Endothelial cell (in vitro differentiated cells): ENCODE data around the gene KRTAP1-4. TPM values are rescaled to one million over a fixed set of nuclear protein-coding genes. Genes with fewer than 3 reads are reported as not detected.
"Not testable (repeated sequence)": the region's sequence is repeated elsewhere in the genome, so short reads cannot be mapped to it uniquely, and the experiment has no call there.

Experiments
- DNase-seq: peaks from one replicate; pipeline ENCODE4 v3.0.0; 2021; ENCODE audit warnings: low spot score
- H3K27ac Mint-ChIP-seq: one replicate; pipeline ENCODE4 v1.8.0; 2021; ENCODE audit warnings: mixed read lengths, inconsistent platforms; ENCODE audit not compliant: unreplicated experiment
- H3K27me3 Mint-ChIP-seq: one replicate; pipeline ENCODE4 v1.8.0; 2021; ENCODE audit warnings: mild to moderate bottlenecking, moderate library complexity, mixed read lengths, inconsistent platforms; ENCODE audit not compliant: unreplicated experiment
- H3K36me3 Mint-ChIP-seq: one replicate; pipeline ENCODE4 v1.8.0; 2021; ENCODE audit warnings: mild to moderate bottlenecking, low read depth, mixed read lengths, inconsistent platforms; ENCODE audit not compliant: unreplicated experiment
- H3K4me1 Mint-ChIP-seq: one replicate; pipeline ENCODE4 v1.8.0; 2021; ENCODE audit warnings: mild to moderate bottlenecking, mixed read lengths, inconsistent platforms; ENCODE audit not compliant: unreplicated experiment
- H3K4me3 Mint-ChIP-seq: one replicate; pipeline ENCODE4 v1.8.0; 2021; ENCODE audit warnings: mild to moderate bottlenecking, mixed read lengths, inconsistent platforms; ENCODE audit not compliant: unreplicated experiment
- H3K9me3 Mint-ChIP-seq: one replicate; pipeline ENCODE4 v1.8.0; 2021; ENCODE audit warnings: mixed read lengths, inconsistent platforms; ENCODE audit not compliant: unreplicated experiment
- total RNA-seq: library from RNA; stranded (reverse); fragmentation: NEBNext Ultra II Directional; extraction: Animal tissue kit (Norgen Biotek cat#: 25700); gene quantifications from one replicate; pipeline ENCODE4 v1.2.1, GENCODE V29; 2021; ENCODE audit not compliant: unreplicated experiment
- TF ChIP-seq, protein P1 (sequence below): fragments of 200-600 bp; sonication (generic); IDR thresholded peaks from one replicate; pipeline ENCODE4 v1.5.0; 2021; ENCODE audit warnings: antibody characterized with exemption; ENCODE audit not compliant: unreplicated experiment

KRTAP1-4 gene
- total RNA-seq, 1 donor from 2014 or later, result not detected

DNA sequence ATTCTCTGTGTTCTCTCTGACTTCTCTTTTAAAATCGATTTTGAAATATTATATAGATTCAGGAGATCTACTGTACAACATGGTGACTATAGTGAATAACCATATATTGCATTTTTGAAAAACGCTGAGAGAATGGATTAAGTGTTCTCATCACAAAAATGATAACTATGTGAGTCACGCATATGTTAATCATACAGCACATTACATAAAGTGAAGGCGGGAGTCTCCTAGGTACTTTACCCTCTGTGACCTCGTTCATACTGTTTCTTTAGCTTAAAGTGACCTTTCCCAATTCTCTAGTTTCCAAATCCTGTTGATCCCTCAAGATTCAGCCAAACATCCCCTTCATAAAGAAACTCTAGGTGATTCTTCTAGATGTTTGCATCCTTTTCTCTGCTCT is 27.2 kb downstream of the KRTAP1-4 start:
- TF ChIP-seq, protein P1, sequence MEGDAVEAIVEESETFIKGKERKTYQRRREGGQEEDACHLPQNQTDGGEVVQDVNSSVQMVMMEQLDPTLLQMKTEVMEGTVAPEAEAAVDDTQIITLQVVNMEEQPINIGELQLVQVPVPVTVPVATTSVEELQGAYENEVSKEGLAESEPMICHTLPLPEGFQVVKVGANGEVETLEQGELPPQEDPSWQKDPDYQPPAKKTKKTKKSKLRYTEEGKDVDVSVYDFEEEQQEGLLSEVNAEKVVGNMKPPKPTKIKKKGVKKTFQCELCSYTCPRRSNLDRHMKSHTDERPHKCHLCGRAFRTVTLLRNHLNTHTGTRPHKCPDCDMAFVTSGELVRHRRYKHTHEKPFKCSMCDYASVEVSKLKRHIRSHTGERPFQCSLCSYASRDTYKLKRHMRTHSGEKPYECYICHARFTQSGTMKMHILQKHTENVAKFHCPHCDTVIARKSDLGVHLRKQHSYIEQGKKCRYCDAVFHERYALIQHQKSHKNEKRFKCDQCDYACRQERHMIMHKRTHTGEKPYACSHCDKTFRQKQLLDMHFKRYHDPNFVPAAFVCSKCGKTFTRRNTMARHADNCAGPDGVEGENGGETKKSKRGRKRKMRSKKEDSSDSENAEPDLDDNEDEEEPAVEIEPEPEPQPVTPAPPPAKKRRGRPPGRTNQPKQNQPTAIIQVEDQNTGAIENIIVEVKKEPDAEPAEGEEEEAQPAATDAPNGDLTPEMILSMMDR, result no peak
- DNase-seq, result no peak
- no peak overlapping the region for H3K4me3 Mint-ChIP-seq
- no peak overlapping the region for H3K27ac Mint-ChIP-seq
- peaks cover 2% of the 10 kb centered on the region for H3K27me3 Mint-ChIP-seq
- H3K4me1 Mint-ChIP-seq, result no peaks in the 10 kb centered on the region
- H3K36me3 Mint-ChIP-seq, result no peaks in the 10 kb centered on the region
- no peaks in the 10 kb centered on the region for H3K9me3 Mint-ChIP-seq

DNA sequence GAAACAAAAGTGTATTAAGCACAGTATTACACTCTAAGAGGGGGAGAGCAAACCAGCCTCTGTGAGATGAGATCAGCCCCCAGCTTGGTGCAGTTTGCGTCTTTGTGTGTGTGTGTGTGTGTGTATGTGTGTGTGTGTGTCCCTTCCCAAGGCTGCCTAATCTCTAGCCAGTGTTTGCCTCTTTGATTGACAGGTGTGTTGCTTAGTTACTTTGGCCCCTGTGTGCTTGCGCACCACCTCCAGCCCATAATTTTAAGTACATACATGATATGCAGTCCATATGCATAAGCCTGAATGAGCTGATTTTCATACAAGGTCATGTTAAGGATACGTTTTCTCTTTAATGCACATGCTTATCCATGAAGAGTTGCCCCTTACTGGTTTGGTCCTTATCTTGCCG is 28.2 kb downstream of the KRTAP1-4 start:
- no peak overlapping the region for H3K4me3 Mint-ChIP-seq
- TF ChIP-seq, protein P1, result no peak
- H3K27me3 Mint-ChIP-seq, result peaks cover 2% of the 10 kb centered on the region
- DNase-seq, result no peak
- H3K27ac Mint-ChIP-seq, result no peak overlapping the region
- no peaks in the 10 kb centered on the region for H3K36me3 Mint-ChIP-seq
- H3K9me3 Mint-ChIP-seq, result no peaks in the 10 kb centered on the region
- H3K4me1 Mint-ChIP-seq, result no peaks in the 10 kb centered on the region

DNA sequence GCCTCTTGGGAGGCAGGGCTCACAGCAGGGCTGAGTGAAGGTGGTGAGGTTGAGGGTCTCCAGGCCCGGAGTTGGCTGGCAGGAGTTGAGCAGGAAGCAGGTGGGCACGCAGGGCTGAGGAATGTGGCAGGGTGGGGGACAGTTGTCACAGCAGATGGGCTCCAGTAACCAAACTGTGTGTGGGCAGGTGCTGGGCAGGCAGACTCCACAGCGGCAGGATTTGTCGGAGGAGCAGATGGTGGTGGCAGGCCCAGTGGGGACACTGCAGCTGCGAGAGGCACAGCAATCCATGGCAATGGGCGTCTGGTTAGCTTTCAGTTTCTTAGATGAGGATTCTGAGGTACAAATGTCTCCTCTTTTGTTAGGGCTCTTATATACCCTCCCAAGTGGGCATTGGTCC is 30.4 kb downstream of the KRTAP1-4 start, which contains the start of gene KRTAP3-2:
Gene KRTAP3-2, minus strand, starts transcription at position 344 of the 400 bp plus-strand sequence. Its CDS starts 53 bp downstream, at position 291.
- DNase-seq, H3K4me1 Mint-ChIP-seq, H3K27me3 Mint-ChIP-seq, H3K9me3 Mint-ChIP-seq, H3K4me3 Mint-ChIP-seq, H3K27ac Mint-ChIP-seq, H3K36me3 Mint-ChIP-seq: not testable (repeated sequence)

DNA sequence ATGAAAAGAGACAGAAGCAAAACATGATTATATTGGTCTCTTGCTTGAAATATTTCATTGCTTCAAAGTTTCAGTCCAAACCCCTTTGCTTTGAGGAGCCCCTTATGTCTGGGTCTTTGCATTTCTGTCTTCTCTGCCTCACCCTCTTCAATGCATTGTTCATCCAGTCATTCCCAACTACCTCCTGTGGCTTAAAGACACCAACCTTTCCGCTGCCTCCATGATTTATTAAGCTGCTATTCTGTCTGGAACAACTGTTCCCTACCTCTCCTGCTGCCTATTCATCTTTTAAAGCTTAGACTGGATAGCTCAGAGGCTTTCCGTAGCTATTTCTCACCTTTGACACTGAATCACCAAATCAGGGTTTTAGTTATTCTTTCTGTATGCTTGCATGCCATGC is 32.6 kb downstream of the KRTAP1-4 start:
- no peak overlapping the region for H3K27ac Mint-ChIP-seq
- TF ChIP-seq, protein P1, result no peak
- H3K9me3 Mint-ChIP-seq, result no peaks in the 10 kb centered on the region
- DNase-seq, result no peak
- H3K36me3 Mint-ChIP-seq, result no peaks in the 10 kb centered on the region
- H3K27me3 Mint-ChIP-seq, result peaks cover 4% of the 10 kb centered on the region
- no peaks in the 10 kb centered on the region for H3K4me1 Mint-ChIP-seq
- H3K4me3 Mint-ChIP-seq, result no peak overlapping the region

DNA sequence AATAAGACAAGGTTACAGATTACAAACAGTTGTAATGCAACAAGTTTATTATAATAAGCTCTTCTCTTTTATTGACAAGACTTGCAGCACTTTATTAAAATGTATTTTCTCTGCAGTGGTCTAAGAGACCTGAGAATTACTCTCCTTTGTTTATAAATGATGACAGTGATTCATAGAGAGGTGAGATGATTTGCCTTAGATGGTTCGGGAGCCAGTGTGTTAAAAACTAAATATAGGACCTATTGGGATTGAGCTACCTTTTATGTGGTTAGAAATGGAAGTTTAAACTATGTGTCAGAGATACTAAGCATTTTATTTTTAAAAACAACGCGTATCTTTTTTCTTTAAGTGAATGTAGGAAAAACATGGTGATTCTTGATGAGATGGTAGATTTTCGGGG is 33.2 kb downstream of the KRTAP1-4 start:
- H3K4me3 Mint-ChIP-seq, result no peak overlapping the region
- no peak overlapping the region for H3K27ac Mint-ChIP-seq
- TF ChIP-seq, protein P1, result no peak
- no peaks in the 10 kb centered on the region for H3K9me3 Mint-ChIP-seq
- no peaks in the 10 kb centered on the region for H3K4me1 Mint-ChIP-seq
- H3K27me3 Mint-ChIP-seq, result peaks cover 4% of the 10 kb centered on the region
- H3K36me3 Mint-ChIP-seq, result no peaks in the 10 kb centered on the region
- no peak for DNase-seq
